Smooth muscle cell (in vitro differentiated cells): ENCODE results near the gene PIM2. TPM values are rescaled to one million over a fixed set of nuclear protein-coding genes. Genes with fewer than 3 reads are reported as not detected.

ENCODE experiments used
- DNase-seq: peaks from one replicate; lab custom pipeline; 2025; ENCODE audit not compliant: unreplicated experiment; lab: John Stamatoyannopoulos, UW
- H2AFZ ChIP-seq: fragments of 200-600 bp; sonication (generic); 2 replicates; pipeline ENCODE4 v1.6.0; 2016; ENCODE audit warnings: antibody characterized with exemption, low read depth, mild to moderate bottlenecking
- H3F3A ChIP-seq: fragments of 200-600 bp; sonication (generic); 2 replicates; pipeline ENCODE4 v1.6.0; 2017; ENCODE audit warnings: antibody characterized with exemption, low read depth
- H3K27ac ChIP-seq: fragments of 200-600 bp; sonication (generic); 2 replicates; pipeline ENCODE4 v1.5.1; 2016; ENCODE audit warnings: low read depth, mild to moderate bottlenecking
- H3K27me3 ChIP-seq: fragments of 200-600 bp; sonication (generic); 2 replicates; pipeline ENCODE4 v1.6.1; 2016; ENCODE audit warnings: low read depth, mild to moderate bottlenecking
- H3K36me3 ChIP-seq: fragments of 200-600 bp; sonication (generic); 2 replicates; pipeline ENCODE4 v1.5.1; 2016; ENCODE audit warnings: low read depth
- H3K4me1 ChIP-seq: fragments of 200-600 bp; sonication (generic); 2 replicates; pipeline ENCODE4 v1.5.1; 2016; ENCODE audit warnings: low read depth
- H3K4me2 ChIP-seq: fragments of 200-600 bp; sonication (generic); 2 replicates; pipeline ENCODE4 v1.6.0; 2016; ENCODE audit warnings: mild to moderate bottlenecking
- H3K4me3 ChIP-seq: fragments of 200-600 bp; sonication (generic); 2 replicates; pipeline ENCODE4 v1.5.1; 2016; ENCODE audit warnings: mild to moderate bottlenecking
- H3K79me2 ChIP-seq: fragments of 200-600 bp; sonication (generic); 2 replicates; pipeline ENCODE4 v1.6.0; 2016; ENCODE audit warnings: low read depth, mild to moderate bottlenecking
- H3K9ac ChIP-seq: fragments of 200-600 bp; sonication (generic); 2 replicates; pipeline ENCODE4 v1.6.0; 2016; ENCODE audit warnings: low read depth
- H3K9me3 ChIP-seq: fragments of 200-600 bp; sonication (generic); replicated peaks from 2 replicates; pipeline ENCODE4 v1.5.1; 2016; ENCODE audit warnings: low read depth
- H4K20me1 ChIP-seq: fragments of 200-600 bp; sonication (generic); 2 replicates; pipeline ENCODE4 v1.6.0; 2016; ENCODE audit warnings: low read depth
- CTCF ChIP-seq: fragments of 200-600 bp; sonication (generic); IDR thresholded peaks from 2 replicates; pipeline ENCODE4 v1.5.1; 2017; ENCODE audit warnings: borderline replicate concordance, mild to moderate bottlenecking, antibody characterized with exemption; ENCODE audit not compliant: insufficient read depth, poor library complexity, severe bottlenecking
- WGBS: methylation state at CpG from one replicate; pipeline ENCODE4 v1.1.7; 2016; ENCODE audit warnings: low lambda C conversion rate; 5-methylcytosine and 5-hydroxymethylcytosine counted together
- polyA plus RNA-seq: library from polyadenylated mRNA; unstranded; fragments of >200 nt; fragmentation: Nextera tagmentation; extraction: Ambion mirVana; gene quantifications from 2 replicates; pipeline ENCODE4 v1.2.1, GENCODE V29; 2016
- total RNA-seq: library from RNA; depleted of rRNA; stranded (reverse); fragments of >200 nt; gene quantifications from 2 replicates; pipeline ENCODE4 v1.2.3, GENCODE V29; 2014

The PIM2 gene
- total and polyA plus RNA-seq, 2 experiments from 2014 or later, result 7.4 to 7.6 TPM

DNA sequence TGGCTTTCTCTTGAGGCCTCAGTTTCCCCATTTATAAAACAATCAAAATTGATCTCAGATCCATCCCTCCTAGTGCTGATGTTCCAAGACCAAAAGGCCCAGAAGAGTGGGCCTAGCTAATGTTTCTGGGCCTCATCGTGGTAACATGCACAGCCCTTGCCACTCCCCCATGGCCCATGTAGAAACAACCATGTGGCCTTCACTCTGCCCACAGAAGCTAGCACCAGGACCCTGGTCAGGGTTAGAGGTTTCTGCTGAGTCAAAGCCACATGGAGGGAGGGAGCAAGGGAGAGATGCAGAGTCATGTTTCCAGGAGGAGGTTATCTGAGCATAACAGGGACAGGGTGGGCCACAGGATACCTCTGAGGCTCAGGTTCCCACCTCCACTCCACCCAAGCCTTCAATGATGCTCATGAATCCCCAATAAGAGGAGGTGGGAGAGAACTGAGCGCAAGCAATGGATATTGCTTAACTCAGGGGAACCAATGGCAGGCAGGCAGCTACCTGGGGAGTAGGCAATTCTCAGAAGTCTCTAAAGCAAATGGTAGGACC lies 21.7 kb upstream of the PIM2 start:
- Histone ChIP-seq H3K79me2 (peaks cover 30% of the 10 kb centered on the region), H4K20me1 (peaks cover 86% of the 10 kb centered on the region)
- 78% methylated on average over 2 of the region's 2 CpGs for WGBS

DNA sequence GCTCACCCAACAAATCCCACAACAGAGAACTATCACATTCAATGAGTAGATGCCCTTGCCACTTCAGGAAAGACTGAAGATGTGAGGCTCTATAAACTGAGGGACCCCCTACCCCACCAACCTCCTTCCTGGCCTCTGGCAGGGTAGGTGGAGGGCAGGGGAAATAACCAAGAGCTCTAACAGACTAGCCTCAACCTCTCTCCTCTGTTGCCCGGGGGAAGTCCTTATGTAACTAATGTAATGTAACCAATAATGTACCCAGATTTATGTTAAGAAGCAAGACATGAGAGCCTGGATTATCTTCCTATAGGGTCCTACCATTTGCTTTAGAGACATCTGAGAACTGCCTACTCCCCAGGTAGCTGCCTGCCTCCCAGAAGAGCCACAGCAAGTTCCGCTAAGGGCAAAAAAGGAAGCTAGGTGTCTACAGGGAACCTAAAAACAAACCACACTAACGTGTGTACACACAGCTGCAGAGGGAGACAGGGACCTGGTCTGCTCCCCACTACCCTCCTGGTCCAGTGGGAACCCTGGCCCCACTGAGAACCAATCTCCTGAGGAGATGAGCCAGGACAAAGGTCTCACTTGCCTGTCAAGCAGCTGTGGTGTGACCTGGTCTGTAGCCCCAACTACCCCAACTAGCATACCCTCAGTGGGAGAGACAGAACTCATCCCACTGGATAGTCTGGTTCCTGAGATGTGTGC lies 20.9 kb upstream of the PIM2 start:
- H3K27ac ChIP-seq, result no peak overlapping the region
- no peaks in the 10 kb centered on the region for H3F3A ChIP-seq
- H2AFZ ChIP-seq, result no peak overlapping the region
- H3K4me2 ChIP-seq, result no peak overlapping the region
- DNase-seq, result no peak
- 75% methylated on average over 3 of the region's 3 CpGs for WGBS
- no peaks in the 10 kb centered on the region for H3K9me3 ChIP-seq
- H3K9ac ChIP-seq, result no peak overlapping the region
- peaks cover 25% of the 10 kb centered on the region for H3K79me2 ChIP-seq
- TF ChIP-seq CTCF, result no peak
- no peaks in the 10 kb centered on the region for H3K36me3 ChIP-seq
- H4K20me1 ChIP-seq, result peaks cover 78% of the 10 kb centered on the region
- H3K27me3 ChIP-seq, result no peaks in the 10 kb centered on the region
- H3K4me1 ChIP-seq, result no peaks in the 10 kb centered on the region
- H3K4me3 ChIP-seq, result no peak overlapping the region

More for the DNA sequence above, 21.7 kb upstream of the PIM2 start:
- no peak for TF ChIP-seq CTCF
- Histone ChIP-seq H3K9ac (no peak overlapping the region), H2AFZ (no peak overlapping the region), H3K4me2 (no peak overlapping the region), H3K4me1 (no peaks in the 10 kb centered on the region), H3K9me3 (no peaks in the 10 kb centered on the region), H3K27me3 (no peaks in the 10 kb centered on the region), H3K4me3 (no peak overlapping the region), H3K27ac (no peak overlapping the region), H3K36me3 (no peaks in the 10 kb centered on the region), H3F3A (no peaks in the 10 kb centered on the region)
- DNase-seq, result no peak

DNA sequence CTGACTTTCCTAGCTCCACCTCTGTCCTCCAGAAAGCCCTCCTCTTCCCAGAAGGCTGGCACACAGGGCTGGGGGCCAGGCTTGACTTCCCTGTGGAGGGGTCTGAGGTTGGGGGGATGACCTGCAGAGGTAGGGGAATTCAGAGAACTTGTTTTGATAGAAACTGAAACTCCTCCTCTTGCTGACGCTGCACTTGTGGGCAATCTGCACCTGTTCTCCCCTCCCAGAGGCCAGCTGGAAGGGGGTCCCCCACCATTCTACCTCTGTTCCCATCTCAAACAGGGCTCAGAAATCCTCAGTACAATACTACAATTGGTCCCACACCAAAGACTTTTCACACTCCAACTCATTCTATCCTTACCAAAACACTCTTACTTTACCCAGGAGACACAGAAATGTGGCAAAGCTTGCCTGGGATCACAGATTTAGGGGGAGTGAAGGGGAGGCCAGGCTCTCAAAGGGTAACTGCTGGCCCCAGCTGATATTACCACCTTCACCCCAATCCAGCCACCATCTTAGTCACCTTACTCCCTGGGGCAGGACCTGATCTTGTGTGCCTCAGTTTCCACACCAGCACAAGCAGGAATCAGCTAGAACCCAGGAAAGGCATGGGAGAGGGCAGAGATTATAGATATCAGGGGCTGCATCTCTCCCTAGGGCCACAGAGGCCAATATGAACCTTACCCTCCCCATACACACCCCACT lies 20.0 kb upstream of the PIM2 start:
- H3F3A ChIP-seq, result no peaks in the 10 kb centered on the region
- DNase-seq, result no peak
- TF ChIP-seq CTCF, result no peak
- no peak overlapping the region for H3K9ac ChIP-seq
- 93% methylated on average over 1 of the region's 1 CpG for WGBS
- H2AFZ ChIP-seq, result no peak overlapping the region
- H3K9me3 ChIP-seq, result no peaks in the 10 kb centered on the region
- H3K79me2 ChIP-seq, result peaks cover 20% of the 10 kb centered on the region
- H3K4me2 ChIP-seq, result no peak overlapping the region
- peaks cover 70% of the 10 kb centered on the region for H4K20me1 ChIP-seq
- H3K4me3 ChIP-seq, result no peak overlapping the region
- no peaks in the 10 kb centered on the region for H3K4me1 ChIP-seq
- H3K27me3 ChIP-seq, result no peaks in the 10 kb centered on the region
- no peaks in the 10 kb centered on the region for H3K36me3 ChIP-seq
- no peak overlapping the region for H3K27ac ChIP-seq
